GM06990 (cell line): Measurements from ENCODE around the gene EGFLAM.

Source experiments
- DNase-seq: peaks from one replicate; pipeline ENCODE4 v3.0.0-alpha.2; 2011; ENCODE audit not compliant: insufficient read length; ENCODE audit errors: extremely low read depth
- H3K27me3 ChIP-seq: replicated peaks from 2 replicates; pipeline ENCODE4 v1.6.0; 2011; ENCODE audit warnings: low read length; ENCODE audit not compliant: control insufficient read depth, insufficient read depth
- H3K36me3 ChIP-seq: 2 replicates; pipeline ENCODE4 v1.5.1; 2011; ENCODE audit warnings: low read length; ENCODE audit not compliant: control insufficient read depth, insufficient read depth
- H3K4me3 ChIP-seq: replicated peaks from 2 replicates; pipeline ENCODE4 v1.5.1; 2011; ENCODE audit warnings: low read depth, mild to moderate bottlenecking, control low read depth, low read length
- CTCF ChIP-seq: IDR thresholded peaks from 2 replicates; pipeline ENCODE4 v1.5.1; 2011; ENCODE audit warnings: low read length, control low read depth, mild to moderate bottlenecking, inconsistent platforms; ENCODE audit not compliant: insufficient read depth, poor library complexity, severe bottlenecking

Gene EGFLAM

GRCh38 chr5:38347040-38347763 is 88.8 kb downstream of the EGFLAM start:
- no peak for DNase-seq

GRCh38 chr5:38347896-38348295 is 89.5 kb downstream of the EGFLAM start:
- no peaks in the 10 kb centered on the region; the same call in 1 of the 2 replicates for H3K27me3 ChIP-seq
- H3K36me3 ChIP-seq = no peaks in the 10 kb centered on the region
- H3K4me3 ChIP-seq = no peak overlapping the region
- no peak for TF ChIP-seq CTCF
- DNase-seq = no peak

More at GRCh38 chr5:38347040-38347763, 88.8 kb downstream of the EGFLAM start:
- no peaks in the 10 kb centered on the region for H3K36me3 ChIP-seq
- no peak overlapping the region for H3K4me3 ChIP-seq
- no peaks in the 10 kb centered on the region; the same call in 1 of the 2 replicates for H3K27me3 ChIP-seq
- TF ChIP-seq CTCF = no peak

- TF ChIP-seq CTCF = no peak
- no peaks in the 10 kb centered on the region for H3K27me3 ChIP-seq
- DNase-seq = no peak
- no peak overlapping the region for H3K4me3 ChIP-seq
- no peaks in the 10 kb centered on the region for H3K36me3 ChIP-seq
These were observed 102.1 kb downstream of the EGFLAM start for GRCh38 chr5:38360323-38361061.

- Histone ChIP-seq H3K36me3 (no peaks in the 10 kb centered on the region), H3K4me3 (no peak overlapping the region), H3K27me3 (no peaks in the 10 kb centered on the region; the same call in 1 of the 2 replicates)
- no peak for DNase-seq
- no peak for TF ChIP-seq CTCF
These were observed 104.4 kb downstream of the EGFLAM start for GRCh38 chr5:38362713-38363112.

- Histone ChIP-seq H3K27me3 (no peaks in the 10 kb centered on the region; the same call in 1 of the 2 replicates), H3K4me3 (no peak overlapping the region), H3K36me3 (no peaks in the 10 kb centered on the region)
- DNase-seq = no peak
- TF ChIP-seq CTCF = no peak
These were observed 106.5 kb downstream of the EGFLAM start for GRCh38 chr5:38364825-38365224.
